Measurements from ENCODE around the gene SELENOI.

- TF ChIP-seq CTCF (IDR thresholded peaks at IDR 0.05; ENCODE audit: low read depth, low read length, poor library complexity, severe bottlenecking) (no peak), EZH2phosphoT487 (IDR thresholded peaks at IDR 0.05; ENCODE audit: borderline replicate concordance, low read length) (no peak)
These were observed 50.9 kb downstream of the SELENOI start for GRCh38 chr2:26396734-26397298.

Measured in DOHH2 (cell line).